CD4-positive, CD25-positive, alpha-beta regulatory T cell (primary cell): ENCODE measurements around the gene WDR75. TPM values are rescaled to one million over a fixed set of nuclear protein-coding genes. Genes with fewer than 3 reads are reported as not detected.

Experiments used
- ATAC-seq, 2 donors: fragments of 150-1000 bp; cut with Tn5 transposase; one replicate each; pipeline ENCODE4 v1.10.0; 2021; ENCODE audit warnings: low read depth in 2 of 2, moderate number of reproducible peaks in 2 of 2, moderate library complexity in 1 of 2
- DNase-seq, 3 donors: peaks; one replicate each; pipeline versions ENCODE4 v3.0.0 to v3.0.0-alpha.2; 2012 to 2022; ENCODE audit warnings: mixed read lengths in 1 of 3
- H3K27ac ChIP-seq: one replicate; pipeline ENCODE4 v1.7.0; 2013; ENCODE audit warnings: mild to moderate bottlenecking, low read length; ENCODE audit not compliant: insufficient read depth, poor library complexity, severe bottlenecking
- H3K27me3 ChIP-seq: one replicate; pipeline ENCODE4 v1.7.0; 2013; ENCODE audit warnings: low read length; ENCODE audit not compliant: control insufficient read depth, insufficient read depth
- H3K36me3 ChIP-seq: one replicate; pipeline ENCODE4 v1.7.0; 2013; ENCODE audit warnings: mild to moderate bottlenecking, low read length, moderate library complexity; ENCODE audit not compliant: control insufficient read depth, insufficient read depth
- H3K4me1 ChIP-seq: 2 replicates; pipeline ENCODE4 v1.7.0; 2013; ENCODE audit warnings: mild to moderate bottlenecking, low read length; ENCODE audit not compliant: insufficient read depth, control insufficient read depth, poor library complexity, severe bottlenecking
- H3K4me3 ChIP-seq: one replicate; pipeline ENCODE4 v1.7.0; 2013; ENCODE audit warnings: low read depth, mild to moderate bottlenecking, low read length, moderate library complexity
- H3K9me3 ChIP-seq, 2 experiments: 1 replicate in 1 of 2; 2 replicates in 1 of 2; pipeline ENCODE4 v1.7.0; 2013; ENCODE audit warnings: low read length in 2 of 2, mild to moderate bottlenecking in 1 of 2, moderate library complexity in 1 of 2; ENCODE audit not compliant: control insufficient read depth in 2 of 2
- H3K27ac Mint-ChIP-seq, 3 donors: one replicate each; pipeline ENCODE4 v1.8.0; 2020 to 2022; ENCODE audit warnings: mild to moderate bottlenecking in 3 of 3, mixed read lengths in 3 of 3, moderate library complexity in 2 of 3
- H3K27me3 Mint-ChIP-seq: one replicate; pipeline ENCODE4 v1.8.0; 2022; ENCODE audit warnings: mild to moderate bottlenecking, mixed read lengths
- H3K36me3 Mint-ChIP-seq: one replicate; pipeline ENCODE4 v1.8.0; 2020; ENCODE audit warnings: mixed read lengths
- H3K4me1 Mint-ChIP-seq, 4 donors: one replicate each; pipeline ENCODE4 v1.8.0; 2020 to 2022; ENCODE audit warnings: mixed read lengths in 4 of 4, mild to moderate bottlenecking in 1 of 4
- H3K4me3 Mint-ChIP-seq, 4 donors: one replicate each; pipeline ENCODE4 v1.8.0; 2020 to 2022; ENCODE audit warnings: mild to moderate bottlenecking in 4 of 4, mixed read lengths in 4 of 4, moderate library complexity in 3 of 4
- H3K9me3 Mint-ChIP-seq, 7 donors: one replicate each; pipeline ENCODE4 v1.8.0; 2020 to 2022; ENCODE audit warnings: mixed read lengths in 7 of 7, mild to moderate bottlenecking in 3 of 7, moderate library complexity in 2 of 7
- polyA plus RNA-seq, 4 donors: library from polyadenylated mRNA; unstranded; fragments of 300-500 nt; fragmentation: Illumina TruSeq; gene quantifications; one replicate each; pipeline ENCODE4 v1.2.3, GENCODE V29; 2021
- total RNA-seq: library from RNA; stranded (reverse); gene quantifications from one replicate; pipeline ENCODE4 v1.2.3, GENCODE V29; 2022

The WDR75 gene
- total and polyA plus RNA-seq, 5 donors from 2014 or later = 11.6 to 45.6 (median 15.5) TPM

DNA sequence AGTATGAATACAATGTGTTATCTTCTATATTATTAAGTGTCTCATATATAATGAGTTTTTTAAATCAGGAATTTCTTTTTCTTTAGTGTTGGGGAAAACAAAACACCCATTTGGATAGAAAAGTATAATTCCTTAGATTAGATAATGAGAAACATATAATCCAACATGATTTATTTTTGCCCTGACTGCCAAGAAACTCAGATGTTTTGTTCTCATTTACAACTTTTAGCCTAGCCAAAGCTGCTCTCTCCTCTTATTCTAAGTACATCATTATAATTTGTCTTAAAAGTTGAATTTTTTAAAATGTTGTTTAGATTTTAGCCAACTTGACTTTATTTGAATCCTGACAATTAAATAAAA is 70.7 kb downstream of the WDR75 start:
- peaks cover 8% of the 10 kb centered on the region for H3K27me3 ChIP-seq
- no peak overlapping the region for H3K27ac ChIP-seq
- Mint-ChIP-seq H3K4me3 (no peak overlapping the region), H3K36me3 (no peaks in the 10 kb centered on the region), H3K4me1 (peaks cover 0 to 2% (median under 1%) of the 10 kb centered on the region in 4 donors), H3K27ac (no peak overlapping the region), H3K27me3 (peaks cover 5% of the 10 kb centered on the region), H3K9me3 (peaks cover 0 to 13% (median 7%) of the 10 kb centered on the region in 7 donors)
- DNase-seq (no peak), ATAC-seq (no peak)
- no peaks in the 10 kb centered on the region for H3K9me3 ChIP-seq
- H3K36me3 ChIP-seq = no peaks in the 10 kb centered on the region
- no peaks in the 10 kb centered on the region for H3K4me1 ChIP-seq
- H3K4me3 ChIP-seq = no peak overlapping the region

DNA sequence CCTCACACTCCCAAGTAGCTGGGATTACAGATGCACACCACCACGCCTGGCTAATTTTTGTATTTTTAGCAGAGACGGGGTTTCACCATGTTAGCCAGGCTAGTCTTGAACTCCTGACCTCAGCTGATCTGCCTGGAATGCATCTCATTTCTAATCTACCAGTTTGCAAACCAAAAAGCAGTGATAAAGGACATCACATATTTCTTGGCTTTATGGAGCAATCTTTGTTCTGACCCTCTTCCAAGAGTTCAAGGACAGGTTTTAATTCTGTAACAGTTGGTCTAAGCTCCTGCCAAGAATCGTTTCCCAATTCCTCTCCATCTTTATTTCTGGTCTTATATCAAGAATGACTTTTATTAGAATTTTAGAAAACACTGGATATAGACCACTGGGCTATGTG is 71.6 kb downstream of the WDR75 start:
- no peaks in the 10 kb centered on the region for H3K36me3 Mint-ChIP-seq
- Histone ChIP-seq H3K4me1 (no peaks in the 10 kb centered on the region), H3K36me3 (no peaks in the 10 kb centered on the region), H3K9me3 (no peaks in the 10 kb centered on the region), H3K27me3 (peaks cover 9% of the 10 kb centered on the region), H3K4me3 (no peak overlapping the region), H3K27ac (no peak overlapping the region)
- peaks cover 0 to 18% (median 10%) of the 10 kb centered on the region in 7 donors for H3K9me3 Mint-ChIP-seq
- no peak overlapping the region for H3K27ac Mint-ChIP-seq
- DNase-seq (no peak), ATAC-seq (no peak)
- H3K4me3 Mint-ChIP-seq = no peak overlapping the region
- peaks cover 5% of the 10 kb centered on the region for H3K27me3 Mint-ChIP-seq
- peaks cover 0 to 5% (median under 1%) of the 10 kb centered on the region in 4 donors for H3K4me1 Mint-ChIP-seq

DNA sequence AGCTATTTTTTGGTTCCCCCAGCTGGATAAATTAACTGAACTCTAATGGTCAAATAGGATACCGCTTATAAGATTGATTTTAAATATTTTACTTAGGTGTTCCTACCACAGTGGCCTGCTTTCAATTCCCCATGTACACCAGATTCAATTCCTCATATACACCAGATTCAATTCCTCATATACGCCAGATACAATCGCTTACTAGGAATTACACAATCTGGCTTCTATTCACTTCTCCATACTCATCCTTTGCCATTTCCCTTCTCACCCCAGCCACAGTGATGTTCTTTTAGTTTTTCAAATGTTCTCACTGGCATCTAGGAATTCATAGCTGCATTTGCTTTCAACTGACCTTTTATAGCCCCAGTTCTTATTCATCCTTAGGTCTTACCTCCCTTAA is 72.8 kb downstream of the WDR75 start:
- no peak for ATAC-seq
- Mint-ChIP-seq H3K4me1 (peaks cover 0 to 5% (median under 1%) of the 10 kb centered on the region in 4 donors), H3K36me3 (no peaks in the 10 kb centered on the region), H3K4me3 (no peak overlapping the region), H3K27ac (no peak overlapping the region), H3K27me3 (no peaks in the 10 kb centered on the region), H3K9me3 (peaks cover 0 to 13% (median 3%) of the 10 kb centered on the region in 7 donors)
- H3K27ac ChIP-seq = no peak overlapping the region
- H3K4me1 ChIP-seq = no peaks in the 10 kb centered on the region
- DNase-seq = no peak
- no peaks in the 10 kb centered on the region for H3K36me3 ChIP-seq
- H3K4me3 ChIP-seq = no peak overlapping the region
- H3K27me3 ChIP-seq = peaks cover 11% of the 10 kb centered on the region
- H3K9me3 ChIP-seq = no peaks in the 10 kb centered on the region

DNA sequence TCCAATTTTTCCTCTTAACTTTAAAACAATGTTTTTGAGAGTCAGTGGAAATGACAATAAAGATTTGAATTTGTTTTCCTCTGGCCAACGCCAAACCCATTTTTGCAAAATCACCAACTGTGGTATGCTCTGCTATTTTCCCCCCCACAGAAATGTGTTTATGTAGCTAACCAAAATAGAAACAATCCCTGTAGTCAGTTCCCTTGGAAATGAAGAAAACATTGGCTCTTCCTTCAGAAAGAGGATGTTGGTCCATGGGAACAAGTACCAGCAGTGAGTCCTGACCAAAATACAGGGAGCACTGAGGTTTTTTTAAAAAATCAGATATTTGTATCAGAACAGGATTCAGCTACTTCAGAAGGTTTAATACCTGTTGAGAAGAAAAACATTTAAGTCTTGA is 74.0 kb downstream of the WDR75 start:
- Histone ChIP-seq H3K4me1 (no peaks in the 10 kb centered on the region), H3K9me3 (no peaks in the 10 kb centered on the region), H3K27ac (no peak overlapping the region), H3K27me3 (peaks cover 11% of the 10 kb centered on the region), H3K36me3 (no peaks in the 10 kb centered on the region), H3K4me3 (no peak overlapping the region)
- H3K27me3 Mint-ChIP-seq = no peaks in the 10 kb centered on the region
- H3K4me1 Mint-ChIP-seq = peaks cover 0 to 5% (median under 1%) of the 10 kb centered on the region in 4 donors
- DNase-seq (no peak), ATAC-seq (no peak)
- H3K4me3 Mint-ChIP-seq = no peak overlapping the region
- no peak overlapping the region for H3K27ac Mint-ChIP-seq
- peaks cover 0 to 10% (median 0%) of the 10 kb centered on the region in 7 donors for H3K9me3 Mint-ChIP-seq
- H3K36me3 Mint-ChIP-seq = no peaks in the 10 kb centered on the region

DNA sequence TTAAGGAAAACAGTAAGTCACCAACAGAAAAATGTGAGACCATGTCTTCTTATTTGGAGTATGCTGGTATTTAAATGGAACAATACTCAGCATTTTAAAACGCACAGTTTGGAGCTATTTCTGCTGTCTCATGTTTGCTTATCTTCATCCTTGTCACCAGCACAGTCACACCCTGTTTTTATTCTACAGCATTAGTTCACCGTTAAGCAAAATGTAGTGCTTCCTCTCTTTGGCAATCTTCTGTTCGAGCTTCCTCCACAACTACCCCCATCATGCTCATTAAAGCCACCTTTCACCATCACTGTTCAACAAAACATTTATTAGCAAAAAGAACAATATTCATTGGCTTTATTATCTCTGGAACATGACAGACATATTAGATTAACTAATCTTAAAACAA is 75.3 kb downstream of the WDR75 start:
- H3K9me3 Mint-ChIP-seq = peaks cover 0 to 10% (median 0%) of the 10 kb centered on the region in 7 donors
- Histone ChIP-seq H3K36me3 (no peaks in the 10 kb centered on the region), H3K4me3 (no peak overlapping the region), H3K9me3 (no peaks in the 10 kb centered on the region), H3K27ac (no peak overlapping the region), H3K27me3 (peaks cover 11% of the 10 kb centered on the region), H3K4me1 (no peaks in the 10 kb centered on the region)
- H3K4me1 Mint-ChIP-seq = peaks cover 0 to 5% (median under 1%) of the 10 kb centered on the region in 4 donors
- H3K36me3 Mint-ChIP-seq = no peaks in the 10 kb centered on the region
- no peak overlapping the region for H3K27ac Mint-ChIP-seq
- no peaks in the 10 kb centered on the region for H3K27me3 Mint-ChIP-seq
- DNase-seq (no peak), ATAC-seq (no peak)
- no peak overlapping the region for H3K4me3 Mint-ChIP-seq

DNA sequence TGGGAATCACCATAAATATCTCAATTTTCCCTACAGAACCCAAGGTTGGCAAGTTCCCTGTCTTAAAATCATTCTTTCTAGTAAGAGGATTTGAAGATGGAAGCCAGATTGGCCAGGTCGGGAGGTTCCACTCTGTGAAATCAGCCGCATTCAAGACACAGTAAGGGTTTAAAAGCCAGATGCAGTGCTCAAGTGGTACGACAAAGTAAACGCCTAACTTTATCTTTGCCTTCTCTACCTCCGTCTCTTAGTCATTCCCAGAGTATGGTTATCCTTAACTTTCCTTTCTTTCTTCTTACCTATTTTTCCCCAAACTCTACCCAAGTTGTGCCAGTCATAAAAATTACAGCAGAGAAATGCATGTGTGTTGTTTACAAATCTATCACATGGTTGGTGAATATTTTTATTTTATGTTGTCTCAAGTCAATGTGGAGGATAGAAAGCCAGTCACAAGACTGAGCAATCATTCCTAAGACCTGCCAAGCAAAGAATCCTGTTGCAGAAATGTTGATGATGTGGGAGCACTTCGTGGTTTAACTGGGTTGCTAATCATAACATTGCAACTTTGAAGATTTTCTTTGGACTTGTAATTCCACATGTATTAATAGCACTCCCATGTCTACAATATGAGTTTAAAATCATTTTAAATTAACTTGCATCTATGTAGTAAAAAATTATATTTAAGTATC is 76.7 kb downstream of the WDR75 start:
- H3K27ac ChIP-seq = no peak overlapping the region
- H3K4me3 Mint-ChIP-seq = no peak overlapping the region
- DNase-seq (no peak), ATAC-seq (no peak)
- H3K4me1 Mint-ChIP-seq = peaks cover 0 to 5% (median under 1%) of the 10 kb centered on the region in 4 donors
- no peaks in the 10 kb centered on the region for H3K36me3 Mint-ChIP-seq
- H3K4me3 ChIP-seq = no peak overlapping the region
- H3K27me3 Mint-ChIP-seq = no peaks in the 10 kb centered on the region
- H3K4me1 ChIP-seq = no peaks in the 10 kb centered on the region
- H3K27ac Mint-ChIP-seq = no peak overlapping the region
- no peaks in the 10 kb centered on the region for H3K36me3 ChIP-seq
- peaks cover 0 to 10% (median 0%) of the 10 kb centered on the region in 7 donors for H3K9me3 Mint-ChIP-seq
- peaks cover 11% of the 10 kb centered on the region for H3K27me3 ChIP-seq
- no peaks in the 10 kb centered on the region for H3K9me3 ChIP-seq

DNA sequence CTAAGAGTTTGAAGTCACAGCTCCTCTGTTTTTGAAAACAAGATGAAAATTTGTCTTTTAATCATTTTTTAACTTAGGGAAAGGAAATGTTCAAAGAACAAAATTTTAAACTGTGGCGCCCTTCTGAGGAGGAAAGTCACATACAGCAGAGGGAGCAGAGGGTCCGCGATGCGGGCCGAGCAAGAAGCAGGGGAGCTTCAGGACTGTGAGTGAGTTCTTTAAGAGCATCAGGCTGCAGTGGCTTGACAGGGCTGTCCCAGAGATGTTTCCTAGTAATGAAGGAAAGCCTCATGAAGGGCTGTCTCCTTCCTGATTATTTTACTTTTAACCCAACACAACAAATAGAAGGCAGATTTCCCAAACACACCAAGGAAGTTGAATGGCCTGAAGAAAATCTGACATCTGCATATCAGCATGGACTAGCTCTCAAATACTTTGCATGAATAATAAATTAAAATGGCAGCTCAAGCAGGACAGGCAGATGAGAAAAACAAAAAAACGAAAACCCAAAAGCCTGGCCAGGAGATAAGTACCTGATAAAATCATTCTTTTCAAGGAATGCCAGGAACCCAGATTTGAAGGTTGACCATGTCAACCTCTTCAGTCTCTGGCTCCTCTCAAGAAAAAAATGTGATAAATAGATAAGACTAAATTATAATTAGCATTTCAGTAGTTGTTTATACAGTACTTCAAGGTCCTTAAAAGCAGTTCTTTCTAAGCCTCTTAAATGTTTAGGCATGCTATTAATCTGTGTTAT is 78.5 kb downstream of the WDR75 start:
- Mint-ChIP-seq H3K9me3 (peaks cover 0 to 10% (median 0%) of the 10 kb centered on the region in 7 donors), H3K4me1 (peaks cover 0 to 5% (median under 1%) of the 10 kb centered on the region in 4 donors), H3K27me3 (no peaks in the 10 kb centered on the region), H3K36me3 (no peaks in the 10 kb centered on the region), H3K4me3 (no peak overlapping the region), H3K27ac (no peak overlapping the region)
- Histone ChIP-seq H3K27ac (no peak overlapping the region), H3K4me3 (no peak overlapping the region), H3K9me3 (no peaks in the 10 kb centered on the region), H3K36me3 (no peaks in the 10 kb centered on the region), H3K27me3 (peaks cover 6% of the 10 kb centered on the region), H3K4me1 (no peaks in the 10 kb centered on the region)
- ATAC-seq (no peak), DNase-seq (no peak)
